ENCODE data around the gene AFAP1.

Gene AFAP1

GRCh38 chr4:7894677-7895181 lies 44.9 kb downstream of the AFAP1 start:
- Histone ChIP-seq H3K36me3 (ENCODE audit: control insufficient read depth, insufficient read depth, low read length) (no peaks in the 10 kb centered on the region), H3K27me3 (replicated peaks; ENCODE audit: control insufficient read depth, insufficient read depth, low read length, poor library complexity, severe bottlenecking) (no peaks in the 10 kb centered on the region), H3K9me3 (ENCODE audit: control insufficient read depth, low read length) (no peaks in the 10 kb centered on the region), H3K4me1 (ENCODE audit: control insufficient read depth, insufficient read depth, low read length, poor library complexity, severe bottlenecking) (no peaks in the 10 kb centered on the region), H3K27ac (ENCODE audit: insufficient read depth, low read length, poor library complexity, severe bottlenecking) (no peak overlapping the region), H3K4me3 (ENCODE audit: insufficient read depth, low read depth, low read length, poor library complexity, severe bottlenecking) (no peak overlapping the region)
- no peak for DNase-seq

DNA sequence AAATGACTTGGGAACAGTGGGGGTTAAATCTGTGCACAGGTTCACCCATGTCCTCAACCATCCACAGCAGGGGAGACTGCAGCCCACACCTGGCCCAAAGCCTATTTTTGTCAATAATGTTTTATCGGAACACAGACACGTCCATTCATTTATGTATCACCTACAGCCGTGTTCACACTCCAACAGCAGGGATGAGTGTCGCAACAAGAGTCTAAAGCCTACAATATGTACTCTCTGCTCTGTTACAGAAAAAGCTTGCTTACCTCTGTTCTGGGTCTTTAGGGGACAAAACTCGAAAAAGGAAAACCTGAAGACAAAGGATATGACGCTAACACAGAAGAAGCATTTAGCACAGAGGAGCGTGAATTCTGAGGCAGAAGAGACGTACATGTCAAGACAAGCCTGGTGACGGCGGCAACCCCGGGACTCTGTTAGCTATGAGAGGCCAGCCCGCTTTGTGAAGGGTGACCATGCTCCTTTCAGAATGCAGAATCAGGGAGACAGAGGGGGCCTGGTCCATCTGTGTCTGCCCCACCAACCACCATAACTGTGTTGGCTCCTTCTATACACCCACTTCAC lies 45.5 kb downstream of the AFAP1 start:
- H3K36me3 ChIP-seq (ENCODE audit: control insufficient read depth, insufficient read depth, low read length) = no peaks in the 10 kb centered on the region
- no peak overlapping the region for H3K27ac ChIP-seq (ENCODE audit: insufficient read depth, low read length, poor library complexity, severe bottlenecking)
- DNase-seq = no peak
- H3K4me1 ChIP-seq (ENCODE audit: control insufficient read depth, insufficient read depth, low read length, poor library complexity, severe bottlenecking) = no peaks in the 10 kb centered on the region
- H3K9me3 ChIP-seq (ENCODE audit: control insufficient read depth, low read length) = no peaks in the 10 kb centered on the region
- no peak overlapping the region for H3K4me3 ChIP-seq (ENCODE audit: insufficient read depth, low read depth, low read length, poor library complexity, severe bottlenecking)
- H3K27me3 ChIP-seq (replicated peaks; ENCODE audit: control insufficient read depth, insufficient read depth, low read length, poor library complexity, severe bottlenecking) = no peaks in the 10 kb centered on the region

- H3K4me1 ChIP-seq (ENCODE audit: control insufficient read depth, insufficient read depth, low read length, poor library complexity, severe bottlenecking) = no peaks in the 10 kb centered on the region
- H3K36me3 ChIP-seq (ENCODE audit: control insufficient read depth, insufficient read depth, low read length) = no peaks in the 10 kb centered on the region
- no peak for DNase-seq
- no peaks in the 10 kb centered on the region for H3K9me3 ChIP-seq (ENCODE audit: control insufficient read depth, low read length)
- H3K27me3 ChIP-seq (replicated peaks; ENCODE audit: control insufficient read depth, insufficient read depth, low read length, poor library complexity, severe bottlenecking) = no peaks in the 10 kb centered on the region
- no peak overlapping the region for H3K4me3 ChIP-seq (ENCODE audit: insufficient read depth, low read depth, low read length, poor library complexity, severe bottlenecking)
- no peak overlapping the region for H3K27ac ChIP-seq (ENCODE audit: insufficient read depth, low read length, poor library complexity, severe bottlenecking)
These were observed 46.1 kb downstream of the AFAP1 start for GRCh38 chr4:7893539-7893938.

DNA sequence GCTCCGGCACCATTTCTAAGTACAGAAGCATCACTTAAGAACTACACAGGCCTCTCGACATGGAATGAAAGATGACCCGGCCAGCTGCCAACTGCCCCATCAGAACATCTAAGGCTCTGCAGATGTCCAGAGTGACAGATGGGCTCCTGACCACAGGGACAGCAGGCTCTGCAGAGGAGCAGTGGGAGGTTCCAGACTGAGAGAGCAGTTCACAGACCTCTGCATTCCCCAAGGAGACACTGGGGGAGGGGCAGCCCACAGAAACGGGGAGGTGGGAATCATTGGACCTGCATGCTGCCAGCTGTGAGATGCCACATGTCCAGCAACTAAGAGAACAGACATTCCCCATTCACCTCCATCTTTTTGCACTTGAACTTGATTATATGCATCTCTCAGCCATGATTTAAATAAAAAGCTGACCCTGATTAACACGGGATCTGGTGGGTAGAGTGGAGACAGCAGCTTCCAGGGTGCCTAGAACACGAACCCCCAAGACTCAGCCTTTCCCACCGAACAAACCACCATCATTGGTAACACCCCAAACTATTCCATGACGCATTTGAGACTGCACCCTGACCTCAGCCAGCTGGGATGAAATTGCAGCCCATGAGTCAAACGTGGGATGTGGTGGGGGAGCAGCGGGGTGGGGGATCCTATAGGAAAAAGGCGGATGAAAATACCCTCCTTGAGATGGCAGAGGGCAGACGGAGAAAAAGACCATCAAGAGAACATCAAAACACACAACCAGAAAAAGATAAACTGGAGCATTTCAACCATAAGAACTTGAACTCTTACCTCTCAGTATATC lies 47.2 kb downstream of the AFAP1 start:
- H3K27ac ChIP-seq (ENCODE audit: insufficient read depth, low read length, poor library complexity, severe bottlenecking) = no peak overlapping the region
- H3K36me3 ChIP-seq (ENCODE audit: control insufficient read depth, insufficient read depth, low read length) = no peaks in the 10 kb centered on the region
- H3K27me3 ChIP-seq (replicated peaks; ENCODE audit: control insufficient read depth, insufficient read depth, low read length, poor library complexity, severe bottlenecking) = no peaks in the 10 kb centered on the region
- no peak for DNase-seq
- H3K4me3 ChIP-seq (ENCODE audit: insufficient read depth, low read depth, low read length, poor library complexity, severe bottlenecking) = no peak overlapping the region
- no peaks in the 10 kb centered on the region for H3K4me1 ChIP-seq (ENCODE audit: control insufficient read depth, insufficient read depth, low read length, poor library complexity, severe bottlenecking)
- no peaks in the 10 kb centered on the region for H3K9me3 ChIP-seq (ENCODE audit: control insufficient read depth, low read length)

DNA sequence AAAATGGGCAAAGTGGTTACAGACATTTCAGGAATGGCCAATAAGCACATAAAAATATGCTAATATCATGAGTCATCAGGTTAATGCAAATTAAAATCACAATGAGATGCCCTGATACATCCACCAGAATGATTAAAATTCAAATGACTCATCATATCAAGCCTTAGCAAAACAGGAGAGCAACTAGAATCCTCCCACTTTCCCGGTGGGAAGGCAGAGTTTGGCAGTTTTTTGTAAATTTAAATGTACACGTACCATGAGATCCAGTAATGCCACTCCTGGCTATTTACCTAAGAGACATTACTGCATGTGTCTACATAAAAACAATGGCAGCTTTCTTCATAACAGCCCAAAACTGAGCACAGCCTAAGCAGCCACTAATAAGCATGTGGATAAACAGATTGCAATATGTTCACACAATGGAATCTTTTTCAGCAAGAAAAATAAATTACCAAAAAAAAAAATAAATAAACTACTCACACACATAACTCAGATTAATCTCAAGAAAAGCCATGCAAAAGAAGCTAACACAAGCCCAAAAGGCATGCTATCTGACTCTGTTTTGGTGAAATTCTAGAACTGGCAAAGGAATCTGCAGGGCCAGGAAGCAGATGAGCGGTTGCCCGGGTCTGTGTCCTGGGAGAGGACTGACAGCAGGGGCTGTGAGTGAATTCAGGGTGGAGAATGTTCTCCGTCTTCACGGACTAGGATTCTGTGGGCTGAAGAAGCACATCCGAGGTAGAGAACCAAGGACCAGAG lies 48.8 kb downstream of the AFAP1 start:
- Histone ChIP-seq H3K27ac (ENCODE audit: insufficient read depth, low read length, poor library complexity, severe bottlenecking) (no peak overlapping the region), H3K27me3 (replicated peaks; ENCODE audit: control insufficient read depth, insufficient read depth, low read length, poor library complexity, severe bottlenecking) (no peaks in the 10 kb centered on the region), H3K4me3 (ENCODE audit: insufficient read depth, low read depth, low read length, poor library complexity, severe bottlenecking) (no peak overlapping the region), H3K36me3 (ENCODE audit: control insufficient read depth, insufficient read depth, low read length) (no peaks in the 10 kb centered on the region), H3K4me1 (ENCODE audit: control insufficient read depth, insufficient read depth, low read length, poor library complexity, severe bottlenecking) (no peaks in the 10 kb centered on the region), H3K9me3 (ENCODE audit: control insufficient read depth, low read length) (no peaks in the 10 kb centered on the region)
- no peak for DNase-seq

GRCh38 chr4:7887436-7887835 lies 52.2 kb downstream of the AFAP1 start:
- Histone ChIP-seq H3K27me3 (replicated peaks; ENCODE audit: control insufficient read depth, insufficient read depth, low read length, poor library complexity, severe bottlenecking) (no peaks in the 10 kb centered on the region), H3K27ac (ENCODE audit: insufficient read depth, low read length, poor library complexity, severe bottlenecking) (no peak overlapping the region), H3K9me3 (ENCODE audit: control insufficient read depth, low read length) (no peaks in the 10 kb centered on the region), H3K4me1 (ENCODE audit: control insufficient read depth, insufficient read depth, low read length, poor library complexity, severe bottlenecking) (no peaks in the 10 kb centered on the region), H3K36me3 (ENCODE audit: control insufficient read depth, insufficient read depth, low read length) (no peaks in the 10 kb centered on the region), H3K4me3 (ENCODE audit: insufficient read depth, low read depth, low read length, poor library complexity, severe bottlenecking) (no peak overlapping the region)
- no peak for DNase-seq

DNA sequence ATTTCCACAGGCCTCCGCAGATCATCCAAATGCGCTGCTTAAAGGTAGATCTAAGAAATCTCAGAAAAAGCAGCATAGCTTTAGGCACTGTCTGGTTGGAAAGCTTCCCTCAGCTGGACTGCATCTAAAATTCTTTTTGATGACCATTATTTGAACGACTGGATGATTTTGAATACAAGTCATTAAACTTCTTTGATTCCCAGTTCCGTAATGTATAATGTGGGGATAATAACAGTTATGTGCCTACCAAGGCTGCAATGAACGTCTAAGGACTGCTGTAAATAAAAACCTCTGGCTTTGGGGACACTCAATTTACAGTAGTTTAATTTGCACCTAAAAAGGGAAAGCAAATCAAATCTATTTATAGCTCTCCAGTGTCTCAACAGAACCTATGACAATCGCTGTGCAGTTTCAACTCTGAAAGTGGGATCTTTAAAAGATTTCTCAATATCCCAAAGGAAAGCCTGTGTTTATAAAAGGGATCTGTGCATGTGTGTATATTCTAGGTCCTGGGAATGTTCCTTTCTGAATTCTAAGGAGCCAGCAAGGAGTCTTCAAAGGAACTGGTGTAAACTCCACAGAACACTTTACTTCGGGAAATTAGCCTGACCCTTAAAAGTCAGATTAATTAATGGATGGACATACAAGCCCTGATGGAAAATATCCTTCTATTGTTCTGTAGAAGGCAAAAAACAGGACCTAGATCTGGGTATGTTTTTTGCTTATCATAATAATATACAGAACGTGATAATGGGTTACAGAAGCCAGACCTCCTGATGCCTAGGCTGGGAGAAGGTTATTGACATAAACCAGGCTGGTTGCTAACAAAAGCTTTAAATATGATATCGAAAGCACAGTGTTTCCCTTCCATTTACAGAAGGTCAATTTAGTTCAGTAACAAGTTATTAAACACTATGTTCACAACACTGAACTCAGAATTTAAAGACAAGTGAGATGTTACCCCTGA lies 53.4 kb downstream of the AFAP1 start:
- DNase-seq = no peak
- Histone ChIP-seq H3K36me3 (ENCODE audit: control insufficient read depth, insufficient read depth, low read length) (no peaks in the 10 kb centered on the region), H3K9me3 (ENCODE audit: control insufficient read depth, low read length) (no peaks in the 10 kb centered on the region), H3K27me3 (replicated peaks; ENCODE audit: control insufficient read depth, insufficient read depth, low read length, poor library complexity, severe bottlenecking) (no peaks in the 10 kb centered on the region), H3K4me3 (ENCODE audit: insufficient read depth, low read depth, low read length, poor library complexity, severe bottlenecking) (no peak overlapping the region), H3K27ac (ENCODE audit: insufficient read depth, low read length, poor library complexity, severe bottlenecking) (no peak overlapping the region), H3K4me1 (ENCODE audit: control insufficient read depth, insufficient read depth, low read length, poor library complexity, severe bottlenecking) (no peaks in the 10 kb centered on the region)

DNA sequence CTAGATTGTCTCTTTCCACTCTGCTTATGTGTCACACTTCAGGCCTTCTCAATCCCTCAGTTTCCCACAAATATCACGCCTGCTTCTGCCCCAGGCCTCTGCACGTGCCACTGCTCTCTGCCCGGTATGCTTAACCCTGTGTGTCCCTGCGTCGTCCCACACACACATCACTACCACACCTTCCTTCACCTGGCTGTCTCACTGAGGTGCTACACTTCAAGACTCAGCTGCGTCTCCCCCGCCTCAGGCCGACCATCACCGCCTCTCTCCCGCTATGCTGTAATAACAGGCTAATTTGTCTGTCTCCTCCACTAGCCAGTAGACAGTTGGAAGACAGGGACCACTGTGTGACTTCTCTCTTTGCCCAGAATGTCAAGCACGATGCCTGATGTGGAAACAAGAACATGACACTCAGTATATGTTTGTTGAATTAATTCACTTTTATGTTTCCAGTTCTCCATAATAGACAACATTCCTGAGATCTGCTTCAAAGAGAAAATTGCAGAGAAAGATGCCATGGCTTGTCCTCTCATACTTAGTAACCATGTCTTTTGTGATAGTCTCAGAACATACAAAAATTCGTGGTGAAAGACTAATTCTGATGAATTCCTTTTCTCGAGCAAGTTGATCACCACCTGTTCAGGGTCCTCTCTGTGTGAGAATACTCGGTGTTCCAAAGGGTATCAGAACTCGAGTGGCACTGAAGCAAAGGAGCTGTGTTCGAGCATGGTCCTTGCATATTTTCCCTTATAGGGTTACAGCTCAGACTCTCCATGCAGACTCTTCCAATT lies 54.2 kb downstream of the AFAP1 start:
- Histone ChIP-seq H3K36me3 (ENCODE audit: control insufficient read depth, insufficient read depth, low read length) (no peaks in the 10 kb centered on the region), H3K9me3 (ENCODE audit: control insufficient read depth, low read length) (no peaks in the 10 kb centered on the region), H3K4me3 (ENCODE audit: insufficient read depth, low read depth, low read length, poor library complexity, severe bottlenecking) (no peak overlapping the region), H3K4me1 (ENCODE audit: control insufficient read depth, insufficient read depth, low read length, poor library complexity, severe bottlenecking) (peaks cover 4% of the 10 kb centered on the region), H3K27me3 (replicated peaks; ENCODE audit: control insufficient read depth, insufficient read depth, low read length, poor library complexity, severe bottlenecking) (no peaks in the 10 kb centered on the region), H3K27ac (ENCODE audit: insufficient read depth, low read length, poor library complexity, severe bottlenecking) (no peak overlapping the region)
- DNase-seq = no peak

GRCh38 chr4:7880683-7881082 lies 59.0 kb downstream of the AFAP1 start:
- DNase-seq = no peak
- H3K27me3 ChIP-seq (replicated peaks; ENCODE audit: control insufficient read depth, insufficient read depth, low read length, poor library complexity, severe bottlenecking) = no peaks in the 10 kb centered on the region
- no peaks in the 10 kb centered on the region for H3K9me3 ChIP-seq (ENCODE audit: control insufficient read depth, low read length)
- no peak overlapping the region for H3K27ac ChIP-seq (ENCODE audit: insufficient read depth, low read length, poor library complexity, severe bottlenecking)
- H3K4me1 ChIP-seq (ENCODE audit: control insufficient read depth, insufficient read depth, low read length, poor library complexity, severe bottlenecking) = peaks cover 11% of the 10 kb centered on the region
- H3K4me3 ChIP-seq (ENCODE audit: insufficient read depth, low read depth, low read length, poor library complexity, severe bottlenecking) = no peak overlapping the region
- no peaks in the 10 kb centered on the region for H3K36me3 ChIP-seq (ENCODE audit: control insufficient read depth, insufficient read depth, low read length)
